ENCODE measurements around the gene ZEB2. TPM values are rescaled to one million over a fixed set of nuclear protein-coding genes. Genes with fewer than 3 reads are reported as not detected.

The ZEB2 gene
- total RNA-seq, 4 donors from 2014 or later = 19.8 to 69.6 (median 42.9) TPM

GRCh38 chr2:144404586-144405314 lies 115.2 kb downstream of the ZEB2 start:
- peak overlapping the region; percentile 18 to 39 (median 32) for H3K27ac ChIP-seq
- in situ Hi-C loops (cut with MboI; ENCODE audit: low pct_ligation_motif_present in 1 of 4, low pct_unique_long_range_greater_than_20kb in 1 of 4, low sequenced_read_pairs in 3 of 4) = no loop called here

GRCh38 chr2:144403933-144404332 lies 116.0 kb downstream of the ZEB2 start:
- Histone ChIP-seq H3K27ac (peak overlapping the region; percentile 18 to 39 (median 32)), H3K36me3 (peaks cover 0 to 3% (median 0%) of the 10 kb centered on the region in 4 donors), H3K9me3 (no peaks in the 10 kb centered on the region), H3K27me3 (no peaks in the 10 kb centered on the region), H3K4me3 (no peak overlapping the region), H3K4me1 (peaks cover 0 to 12% (median 0%) of the 10 kb centered on the region in 4 donors)
- WGBS, 2 donors (ENCODE audit: low coverage in 1 of 2) = 91% methylated on average over 16 of the region's 16 CpGs; no CpG with 5 or more reads in 1 of the 2 donors
- TF ChIP-seq POLR2AphosphoS5 (IDR thresholded peaks at IDR 0.05) (no peak), EP300 (IDR thresholded peaks at IDR 0.05; ENCODE audit: low read depth) (no peak), CTCF (IDR thresholded peaks at IDR 0.05) (no peak), POLR2A (IDR thresholded peaks at IDR 0.05) (no peak)
- in situ Hi-C loops (cut with MboI; ENCODE audit: low pct_ligation_motif_present in 1 of 4, low pct_unique_long_range_greater_than_20kb in 1 of 4, low sequenced_read_pairs in 3 of 4) (no loop called here), intact Hi-C loops (cut with DNase I; ENCODE audit: low total_unique reads) (no loop called here)
- no peak for DNase-seq

More at GRCh38 chr2:144404586-144405314, 115.2 kb downstream of the ZEB2 start:
- no peak for DNase-seq
- intact Hi-C loops (cut with DNase I; ENCODE audit: low total_unique reads) = no loop called here
- H3K9me3 ChIP-seq = no peaks in the 10 kb centered on the region
- no peaks in the 10 kb centered on the region for H3K27me3 ChIP-seq
- TF ChIP-seq CTCF (IDR thresholded peaks at IDR 0.05) (no peak), POLR2AphosphoS5 (IDR thresholded peaks at IDR 0.05) (peak in 1 of 3 donors; percentile 15)
- peaks cover 0 to 2% (median 0%) of the 10 kb centered on the region in 4 donors for H3K36me3 ChIP-seq
- peaks cover 0 to 12% (median 0%) of the 10 kb centered on the region in 4 donors for H3K4me1 ChIP-seq
- 81 to 92% methylated on average over 9 of the region's 9 CpGs for WGBS, 2 donors (ENCODE audit: low coverage in 1 of 2)
- H3K4me3 ChIP-seq = no peak overlapping the region

- WGBS, 2 donors (ENCODE audit: low coverage in 1 of 2) = 79 to 89% methylated on average over 1 to 6 of the region's 6 CpGs
- H3K36me3 ChIP-seq = peaks cover 0 to 3% (median 0%) of the 10 kb centered on the region in 4 donors
- no peak for DNase-seq
- H3K4me1 ChIP-seq = peaks cover 0 to 12% (median 0%) of the 10 kb centered on the region in 4 donors
- H3K27me3 ChIP-seq = no peaks in the 10 kb centered on the region
- intact Hi-C loops (cut with DNase I; ENCODE audit: low total_unique reads) (no loop called here), in situ Hi-C loops (cut with MboI; ENCODE audit: low pct_ligation_motif_present in 1 of 4, low pct_unique_long_range_greater_than_20kb in 1 of 4, low sequenced_read_pairs in 3 of 4) (no loop called here)
- H3K4me3 ChIP-seq = no peak overlapping the region
- H3K9me3 ChIP-seq = no peaks in the 10 kb centered on the region
- H3K27ac ChIP-seq = peak overlapping the region; percentile 2 to 43 (median 32)
- TF ChIP-seq EP300 (IDR thresholded peaks at IDR 0.05; ENCODE audit: low read depth) (no peak), POLR2AphosphoS5 (IDR thresholded peaks at IDR 0.05) (no peak), CTCF (IDR thresholded peaks at IDR 0.05) (no peak), POLR2A (IDR thresholded peaks at IDR 0.05) (no peak)
Measured at GRCh38 chr2:144402251-144402650, 117.7 kb downstream of the ZEB2 start.

DNA sequence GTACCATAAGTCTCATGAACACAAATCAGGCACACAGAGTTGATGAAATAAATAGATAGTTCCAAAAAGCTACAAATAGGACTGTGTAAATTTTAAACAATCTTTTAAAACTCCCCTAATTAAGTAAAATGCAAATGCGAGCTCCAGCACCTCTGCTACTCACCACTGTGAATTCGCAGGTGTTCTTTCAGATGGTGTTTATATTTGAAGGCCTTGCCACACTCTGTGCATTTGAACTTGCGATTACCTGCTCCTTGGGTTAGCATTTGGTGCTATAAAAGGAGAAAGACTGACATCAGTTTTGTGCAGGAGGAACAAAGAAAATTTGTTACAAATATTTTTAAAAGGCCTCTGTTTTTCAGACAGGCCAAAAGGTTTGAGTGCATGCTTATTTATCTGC lies 118.9 kb downstream of the ZEB2 start:
- H3K27ac ChIP-seq = no peak overlapping the region
- no peaks in the 10 kb centered on the region for H3K9me3 ChIP-seq
- H3K27me3 ChIP-seq = no peaks in the 10 kb centered on the region
- DNase-seq = no peak
- intact Hi-C loops (cut with DNase I; ENCODE audit: low total_unique reads) (no loop called here), in situ Hi-C loops (cut with MboI; ENCODE audit: low pct_ligation_motif_present in 1 of 4, low pct_unique_long_range_greater_than_20kb in 1 of 4, low sequenced_read_pairs in 3 of 4) (no loop called here)
- WGBS, 2 donors (ENCODE audit: low coverage in 1 of 2) = 71 to 89% methylated on average over 3 of the region's 3 CpGs
- TF ChIP-seq POLR2A (IDR thresholded peaks at IDR 0.05) (no peak), EP300 (IDR thresholded peaks at IDR 0.05; ENCODE audit: low read depth) (no peak)
- peaks cover 0 to 3% (median 0%) of the 10 kb centered on the region in 4 donors for H3K36me3 ChIP-seq
- no peak overlapping the region for H3K4me3 ChIP-seq
- H3K4me1 ChIP-seq = peaks cover 0 to 7% (median 0%) of the 10 kb centered on the region in 4 donors

All from transverse colon (tissue), 4 donors.